ENCODE data around the gene DMPK. TPM values are rescaled to one million over a fixed set of nuclear protein-coding genes. Genes with fewer than 3 reads are reported as not detected.

DMPK gene
- total RNA-seq, 1 donor from 2014 or later = 42.6 TPM

- H3K4me1 ChIP-seq = peaks cover 41% of the 10 kb centered on the region
- H3K4me3 ChIP-seq = peak within 1 kb of the TSS; percentile 73
- H3K36me3 ChIP-seq = peaks cover 10% of the 10 kb centered on the region
- no peak for TF ChIP-seq CTCF (IDR thresholded peaks at IDR 0.05)
- intact Hi-C loops (cut with DNase I) = no loop called here
- no peaks in the 10 kb centered on the region for H3K9me3 ChIP-seq
- H3K27ac ChIP-seq = peak within 1 kb of the TSS; percentile 89
- DNase-seq (peak; percentile 97), ATAC-seq (peak; percentile 78 to 87)
- H3K27me3 ChIP-seq (ENCODE audit: low read depth) = peaks cover 26% of the 10 kb centered on the region
Observed at GRCh38 chr19:45768984-45769782, 13.1 kb downstream of the DMPK start, which contains the start of gene SIX5. Gene SIX5 (minus strand): TSS chr19:45769252. CDS start chr19:45768844, 408 bp downstream.

GRCh38 chr19:45768655-45768983 lies 13.7 kb downstream of the DMPK start:
- H3K36me3 ChIP-seq = peaks cover 10% of the 10 kb centered on the region
- no peaks in the 10 kb centered on the region for H3K9me3 ChIP-seq
- peak; percentile 59 for DNase-seq
- H3K27ac ChIP-seq = peak overlapping the region; percentile 89
- H3K4me3 ChIP-seq = peak overlapping the region; percentile 73
- peaks cover 43% of the 10 kb centered on the region for H3K4me1 ChIP-seq
- peak in 1 of 2 donors; percentile 1 for ATAC-seq
- peaks cover 26% of the 10 kb centered on the region for H3K27me3 ChIP-seq (ENCODE audit: low read depth)
- TF ChIP-seq CTCF (IDR thresholded peaks at IDR 0.05) = no peak
- intact Hi-C loops (cut with DNase I) = no loop called here

GRCh38 chr19:45767881-45768654 lies 14.2 kb downstream of the DMPK start:
- no peak for TF ChIP-seq CTCF (IDR thresholded peaks at IDR 0.05)
- peaks cover 43% of the 10 kb centered on the region for H3K4me1 ChIP-seq
- peaks cover 4% of the 10 kb centered on the region for H3K36me3 ChIP-seq
- peak; percentile 0 to 1 for ATAC-seq
- DNase-seq = peak; percentile 81
- H3K27ac ChIP-seq = peak overlapping the region; percentile 89
- peak overlapping the region; percentile 73 for H3K4me3 ChIP-seq
- intact Hi-C loops (cut with DNase I) = no loop called here
- H3K9me3 ChIP-seq = no peaks in the 10 kb centered on the region
- peaks cover 25% of the 10 kb centered on the region for H3K27me3 ChIP-seq (ENCODE audit: low read depth)

GRCh38 chr19:45767410-45767880 lies 14.8 kb downstream of the DMPK start:
- H3K27ac ChIP-seq = peak overlapping the region; percentile 89
- H3K36me3 ChIP-seq = peaks cover 4% of the 10 kb centered on the region
- no peak for TF ChIP-seq CTCF (IDR thresholded peaks at IDR 0.05)
- intact Hi-C loops (cut with DNase I) = no loop called here
- H3K4me1 ChIP-seq = peaks cover 43% of the 10 kb centered on the region
- ATAC-seq (peak; percentile 0 to 2), DNase-seq (peak; percentile 77)
- peaks cover 18% of the 10 kb centered on the region for H3K27me3 ChIP-seq (ENCODE audit: low read depth)
- H3K4me3 ChIP-seq = peak overlapping the region; percentile 73
- H3K9me3 ChIP-seq = no peaks in the 10 kb centered on the region

- Histone ChIP-seq H3K27me3 (ENCODE audit: low read depth) (peaks cover 17% of the 10 kb centered on the region), H3K4me3 (peak overlapping the region; percentile 73), H3K36me3 (peaks cover 4% of the 10 kb centered on the region), H3K27ac (peak overlapping the region; percentile 89), H3K9me3 (no peaks in the 10 kb centered on the region), H3K4me1 (peaks cover 43% of the 10 kb centered on the region)
- no peak for TF ChIP-seq CTCF (IDR thresholded peaks at IDR 0.05)
- no peak for DNase-seq
- no peak for ATAC-seq
- intact Hi-C loops (cut with DNase I) = no loop called here
Observed at GRCh38 chr19:45766869-45767346, 15.4 kb downstream of the DMPK start.

Measured in lower lobe of right lung (tissue), 2 donors.